ENCODE measurements around the gene TBK1. TPM values are rescaled to one million over a fixed set of nuclear protein-coding genes. Genes with fewer than 3 reads are reported as not detected.

The TBK1 gene
- total and polyA plus RNA-seq, 2 of the 13 experiments (the other 11 are each of a cell fraction or from before 2014, with no cell fraction given), result 10.3 to 25.2 TPM

- peak; percentile 85; the same call in 1 of the 2 replicates for TF ChIP-seq TFDP1 (CRISPR knock-in tag; IDR thresholded peaks at IDR 0.05; ENCODE audit: borderline replicate concordance)
- TF ChIP-seq HDAC1 (CRISPR knock-in tag; IDR thresholded peaks at IDR 0.05), result peak; percentile 38; the same call in 1 of the 2 replicates
- TF ChIP-seq ZNF780A (CRISPR knock-in tag; IDR thresholded peaks at IDR 0.05), result no peak
- TF ChIP-seq ATF7 (IDR thresholded peaks at IDR 0.05), result no peak
- no peak for TF ChIP-seq ATF7 (CRISPR knock-in tag; IDR thresholded peaks at IDR 0.05)
- TF ChIP-seq, protein P1, sequence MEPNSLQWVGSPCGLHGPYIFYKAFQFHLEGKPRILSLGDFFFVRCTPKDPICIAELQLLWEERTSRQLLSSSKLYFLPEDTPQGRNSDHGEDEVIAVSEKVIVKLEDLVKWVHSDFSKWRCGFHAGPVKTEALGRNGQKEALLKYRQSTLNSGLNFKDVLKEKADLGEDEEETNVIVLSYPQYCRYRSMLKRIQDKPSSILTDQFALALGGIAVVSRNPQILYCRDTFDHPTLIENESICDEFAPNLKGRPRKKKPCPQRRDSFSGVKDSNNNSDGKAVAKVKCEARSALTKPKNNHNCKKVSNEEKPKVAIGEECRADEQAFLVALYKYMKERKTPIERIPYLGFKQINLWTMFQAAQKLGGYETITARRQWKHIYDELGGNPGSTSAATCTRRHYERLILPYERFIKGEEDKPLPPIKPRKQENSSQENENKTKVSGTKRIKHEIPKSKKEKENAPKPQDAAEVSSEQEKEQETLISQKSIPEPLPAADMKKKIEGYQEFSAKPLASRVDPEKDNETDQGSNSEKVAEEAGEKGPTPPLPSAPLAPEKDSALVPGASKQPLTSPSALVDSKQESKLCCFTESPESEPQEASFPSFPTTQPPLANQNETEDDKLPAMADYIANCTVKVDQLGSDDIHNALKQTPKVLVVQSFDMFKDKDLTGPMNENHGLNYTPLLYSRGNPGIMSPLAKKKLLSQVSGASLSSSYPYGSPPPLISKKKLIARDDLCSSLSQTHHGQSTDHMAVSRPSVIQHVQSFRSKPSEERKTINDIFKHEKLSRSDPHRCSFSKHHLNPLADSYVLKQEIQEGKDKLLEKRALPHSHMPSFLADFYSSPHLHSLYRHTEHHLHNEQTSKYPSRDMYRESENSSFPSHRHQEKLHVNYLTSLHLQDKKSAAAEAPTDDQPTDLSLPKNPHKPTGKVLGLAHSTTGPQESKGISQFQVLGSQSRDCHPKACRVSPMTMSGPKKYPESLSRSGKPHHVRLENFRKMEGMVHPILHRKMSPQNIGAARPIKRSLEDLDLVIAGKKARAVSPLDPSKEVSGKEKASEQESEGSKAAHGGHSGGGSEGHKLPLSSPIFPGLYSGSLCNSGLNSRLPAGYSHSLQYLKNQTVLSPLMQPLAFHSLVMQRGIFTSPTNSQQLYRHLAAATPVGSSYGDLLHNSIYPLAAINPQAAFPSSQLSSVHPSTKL (CRISPR knock-in tag; IDR thresholded peaks at IDR 0.05), result no peak; the same call in 1 of the 2 replicates
- peak; percentile 35; the same call in 1 of the 2 replicates for TF ChIP-seq THAP9 (CRISPR knock-in tag; IDR thresholded peaks at IDR 0.05; ENCODE audit: borderline replicate concordance)
- TF ChIP-seq NFE2L1 (CRISPR knock-in tag; IDR thresholded peaks at IDR 0.05; ENCODE audit: borderline replicate concordance), result no peak
- no peak for TF ChIP-seq RFX1 (IDR thresholded peaks at IDR 0.05)
- TF ChIP-seq ZNF724P (CRISPR knock-in tag; IDR thresholded peaks at IDR 0.05; ENCODE audit: borderline replicate concordance), result peak; percentile 45; the same call in 1 of the 2 replicates
- TF ChIP-seq NR2F1 (CRISPR knock-in tag; IDR thresholded peaks at IDR 0.05), result no peak
- TF ChIP-seq KDM3A (CRISPR knock-in tag; IDR thresholded peaks at IDR 0.05; ENCODE audit: low read depth), result no peak
- TF ChIP-seq NPAS2 (CRISPR knock-in tag; IDR thresholded peaks at IDR 0.05; ENCODE audit: borderline replicate concordance), result no peak
- TF ChIP-seq SRSF9 (IDR thresholded peaks at IDR 0.05; ENCODE audit: borderline replicate concordance, insufficient read depth, low read depth, low read length, poor library complexity, severe bottlenecking), result no peak
- peak; percentile 87 for TF ChIP-seq YEATS4 (CRISPR knock-in tag; IDR thresholded peaks at IDR 0.05; ENCODE audit: borderline replicate concordance)
- TF ChIP-seq SIN3B (IDR thresholded peaks at IDR 0.05; ENCODE audit: low read length), result no peak
- peak; percentile 28 for TF ChIP-seq GABPA (IDR thresholded peaks at IDR 0.05; ENCODE audit: low read depth, low read length)
- 0 out of 2 replicates have a peak, but pooled peaks have one; percentile 14 for TF ChIP-seq GABPA (CRISPR knock-in tag; IDR thresholded peaks at IDR 0.05; ENCODE audit: low read depth)
- TF ChIP-seq ZNF276 (CRISPR knock-in tag; IDR thresholded peaks at IDR 0.05; ENCODE audit: low read depth), result no peak
- peak; percentile 84 for TF ChIP-seq HOXA3 (CRISPR knock-in tag; IDR thresholded peaks at IDR 0.05)
Observed at GRCh38 chr12:64451687-64452558, at the start of gene TBK1 (continued).
